Upper lobe of left lung (tissue), 4 donors: ENCODE results near the gene IST1.

ENCODE experiments used
- CTCF ChIP-seq, 6 experiments: fragments of 450-650 bp in 4 of 6; fragments of 200-600 bp in 2 of 6; sonication (generic) in 2 of 6; IDR thresholded peaks; one replicate each; pipeline ENCODE4 v1.5.1; 2016 to 2019; ENCODE audit warnings: antibody characterized with exemption in 6 of 6
- POLR2A ChIP-seq, 4 donors: fragments of 450-650 bp; IDR thresholded peaks; one replicate each; pipeline ENCODE4 v1.5.1; 2016 to 2017; ENCODE audit warnings: antibody characterized with exemption in 4 of 4, mild to moderate bottlenecking in 2 of 4
- POLR2AphosphoS5 ChIP-seq, 2 donors: sonication (generic); formaldehyde crosslinking; IDR thresholded peaks; one replicate each; pipeline ENCODE4 v1.5.1; 2017; ENCODE audit warnings: antibody characterized with exemption in 2 of 2

- TF ChIP-seq CTCF (IDR thresholded peaks at IDR 0.05) = no peak
- no peak for TF ChIP-seq POLR2AphosphoS5 (IDR thresholded peaks at IDR 0.05)
- TF ChIP-seq POLR2A (IDR thresholded peaks at IDR 0.05) = no peak
Measured at GRCh38 chr16:71896764-71897368, 1.5 kb downstream of the IST1 start.
